ENCODE measurements around the gene STPG3.

STPG3 gene

DNA sequence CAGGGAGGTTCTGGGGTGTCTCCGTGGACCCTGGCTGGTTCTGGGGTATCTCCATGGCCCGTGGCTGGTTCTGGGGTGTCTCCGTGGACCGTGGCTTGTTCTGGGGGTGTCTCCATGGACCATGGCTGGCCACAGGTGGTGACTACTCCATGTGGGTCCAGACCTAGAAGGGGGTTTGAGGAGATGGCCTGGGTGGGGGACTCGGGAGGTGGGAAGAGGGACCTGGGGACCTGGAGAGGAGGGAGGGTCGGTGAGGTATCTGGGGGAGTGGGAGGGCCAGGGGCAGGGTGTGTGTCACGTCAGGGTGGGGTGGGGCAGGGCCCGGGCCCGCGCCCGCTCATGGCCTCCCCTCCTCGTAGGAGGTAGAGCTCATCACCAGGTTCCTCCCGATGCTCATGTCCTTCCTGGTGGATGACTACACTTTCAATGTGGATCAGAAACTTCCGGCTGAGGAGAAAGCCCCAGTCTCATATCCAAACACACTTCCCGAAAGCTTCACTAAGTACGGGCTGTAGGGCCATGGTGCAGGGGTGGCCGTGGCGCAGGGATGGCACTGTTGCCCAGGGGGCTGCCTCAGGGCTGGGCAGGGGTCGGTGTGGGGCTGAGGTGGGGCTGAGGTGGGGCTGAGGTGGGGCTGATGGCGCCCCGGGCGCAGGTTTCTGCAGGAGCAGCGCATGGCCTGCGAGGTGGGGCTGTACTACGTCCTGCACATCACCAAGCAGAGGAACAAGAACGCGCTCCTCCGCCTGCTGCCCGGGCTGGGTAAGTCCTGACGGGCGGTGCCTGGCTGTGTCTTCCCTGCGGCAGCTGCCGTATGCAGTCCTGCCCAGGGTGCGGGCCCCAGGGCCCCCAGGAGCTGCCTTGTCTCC lies 15.7 kb downstream of the STPG3 start:
- H3K4me3 ChIP-seq (ENCODE audit: low read depth, low read length) = no peak overlapping the region
- TF ChIP-seq, protein P1, sequence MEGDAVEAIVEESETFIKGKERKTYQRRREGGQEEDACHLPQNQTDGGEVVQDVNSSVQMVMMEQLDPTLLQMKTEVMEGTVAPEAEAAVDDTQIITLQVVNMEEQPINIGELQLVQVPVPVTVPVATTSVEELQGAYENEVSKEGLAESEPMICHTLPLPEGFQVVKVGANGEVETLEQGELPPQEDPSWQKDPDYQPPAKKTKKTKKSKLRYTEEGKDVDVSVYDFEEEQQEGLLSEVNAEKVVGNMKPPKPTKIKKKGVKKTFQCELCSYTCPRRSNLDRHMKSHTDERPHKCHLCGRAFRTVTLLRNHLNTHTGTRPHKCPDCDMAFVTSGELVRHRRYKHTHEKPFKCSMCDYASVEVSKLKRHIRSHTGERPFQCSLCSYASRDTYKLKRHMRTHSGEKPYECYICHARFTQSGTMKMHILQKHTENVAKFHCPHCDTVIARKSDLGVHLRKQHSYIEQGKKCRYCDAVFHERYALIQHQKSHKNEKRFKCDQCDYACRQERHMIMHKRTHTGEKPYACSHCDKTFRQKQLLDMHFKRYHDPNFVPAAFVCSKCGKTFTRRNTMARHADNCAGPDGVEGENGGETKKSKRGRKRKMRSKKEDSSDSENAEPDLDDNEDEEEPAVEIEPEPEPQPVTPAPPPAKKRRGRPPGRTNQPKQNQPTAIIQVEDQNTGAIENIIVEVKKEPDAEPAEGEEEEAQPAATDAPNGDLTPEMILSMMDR (IDR thresholded peaks at IDR 0.05; ENCODE audit: low read depth, low read length) = no peak
- TF ChIP-seq, protein P2, sequence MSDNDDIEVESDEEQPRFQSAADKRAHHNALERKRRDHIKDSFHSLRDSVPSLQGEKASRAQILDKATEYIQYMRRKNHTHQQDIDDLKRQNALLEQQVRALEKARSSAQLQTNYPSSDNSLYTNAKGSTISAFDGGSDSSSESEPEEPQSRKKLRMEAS (IDR thresholded peaks at IDR 0.05; ENCODE audit: low read depth, low read length) = no peak
- TF ChIP-seq POLR2A (IDR thresholded peaks at IDR 0.05; ENCODE audit: extremely low read depth, insufficient read length) = no peak
- no peak for TF ChIP-seq MYC (IDR thresholded peaks at IDR 0.05; ENCODE audit: low read depth, low read length)
- DNase-seq (ENCODE audit: low read depth) = no peak

DNA sequence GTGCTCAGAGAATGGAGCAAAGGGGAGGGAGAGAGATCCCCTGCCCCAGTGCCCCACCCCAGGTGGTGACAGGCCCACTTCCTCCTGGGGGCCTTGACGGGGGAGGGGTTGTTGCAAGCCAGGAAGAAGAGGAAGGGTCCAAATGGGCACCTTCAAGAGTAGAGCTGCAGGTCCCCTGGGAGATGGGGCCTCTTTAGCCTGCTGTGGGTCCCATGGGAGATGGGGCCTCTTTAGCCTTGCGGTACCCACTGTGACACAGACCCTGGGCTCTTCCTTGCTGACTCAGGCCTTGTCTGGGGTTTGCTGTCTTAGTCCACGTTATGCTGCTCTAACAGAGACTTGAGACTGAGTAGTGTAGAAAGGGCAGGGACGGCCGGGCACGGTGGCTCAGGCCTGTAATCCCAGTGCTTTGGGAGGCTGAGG lies 16.9 kb downstream of the STPG3 start:
- no peak overlapping the region for H3K4me3 ChIP-seq (ENCODE audit: low read depth, low read length)
- DNase-seq (ENCODE audit: low read depth) = peak; percentile 99
- TF ChIP-seq POLR2A (IDR thresholded peaks at IDR 0.05; ENCODE audit: extremely low read depth, insufficient read length) = no peak
- no peak; the same call in 1 of the 2 replicates for TF ChIP-seq MYC (IDR thresholded peaks at IDR 0.05; ENCODE audit: low read depth, low read length)
- TF ChIP-seq, protein P2 (IDR thresholded peaks at IDR 0.05; ENCODE audit: low read depth, low read length) = no peak; the same call in 1 of the 2 replicates
- TF ChIP-seq, protein P1 (IDR thresholded peaks at IDR 0.05; ENCODE audit: low read depth, low read length) = no peak

DNA sequence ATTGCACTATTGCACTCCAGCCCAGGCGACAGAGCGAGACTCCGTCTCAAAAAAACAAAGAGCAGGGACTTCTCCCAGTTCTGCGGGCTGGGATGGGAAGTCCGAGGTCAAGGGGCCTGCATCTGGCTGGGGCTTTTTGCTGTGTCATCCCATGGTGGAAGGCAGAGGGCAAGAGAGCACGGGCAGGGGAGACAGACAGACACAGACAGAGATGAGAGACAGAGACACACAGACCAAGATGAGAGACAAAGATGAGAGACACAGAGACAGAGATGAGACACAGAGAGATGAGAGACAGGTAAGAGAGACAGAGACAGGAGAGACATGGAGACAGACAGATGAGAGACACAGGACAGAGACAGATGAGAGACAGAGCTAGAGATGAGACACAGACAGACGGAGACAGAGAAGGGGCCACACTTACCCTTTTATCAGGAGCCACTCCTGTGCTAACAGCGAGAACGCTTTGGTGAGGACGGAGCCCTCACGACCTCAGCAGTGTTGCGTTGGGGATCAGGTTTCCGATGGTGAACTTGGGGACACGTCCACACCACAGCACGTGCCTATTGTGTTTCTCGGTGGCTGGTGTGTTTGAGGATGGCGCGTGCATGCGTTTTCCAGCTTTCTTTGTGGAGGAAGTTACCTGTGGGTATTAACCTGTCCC lies 17.6 kb downstream of the STPG3 start:
- TF ChIP-seq POLR2A (IDR thresholded peaks at IDR 0.05; ENCODE audit: extremely low read depth, insufficient read length) (no peak), MYC (IDR thresholded peaks at IDR 0.05; ENCODE audit: low read depth, low read length) (no peak)
- TF ChIP-seq, protein P1 (IDR thresholded peaks at IDR 0.05; ENCODE audit: low read depth, low read length) = no peak
- TF ChIP-seq, protein P2 (IDR thresholded peaks at IDR 0.05; ENCODE audit: low read depth, low read length) = no peak
- no peak overlapping the region for H3K4me3 ChIP-seq (ENCODE audit: low read depth, low read length)
- peak; percentile 54 for DNase-seq (ENCODE audit: low read depth)

DNA sequence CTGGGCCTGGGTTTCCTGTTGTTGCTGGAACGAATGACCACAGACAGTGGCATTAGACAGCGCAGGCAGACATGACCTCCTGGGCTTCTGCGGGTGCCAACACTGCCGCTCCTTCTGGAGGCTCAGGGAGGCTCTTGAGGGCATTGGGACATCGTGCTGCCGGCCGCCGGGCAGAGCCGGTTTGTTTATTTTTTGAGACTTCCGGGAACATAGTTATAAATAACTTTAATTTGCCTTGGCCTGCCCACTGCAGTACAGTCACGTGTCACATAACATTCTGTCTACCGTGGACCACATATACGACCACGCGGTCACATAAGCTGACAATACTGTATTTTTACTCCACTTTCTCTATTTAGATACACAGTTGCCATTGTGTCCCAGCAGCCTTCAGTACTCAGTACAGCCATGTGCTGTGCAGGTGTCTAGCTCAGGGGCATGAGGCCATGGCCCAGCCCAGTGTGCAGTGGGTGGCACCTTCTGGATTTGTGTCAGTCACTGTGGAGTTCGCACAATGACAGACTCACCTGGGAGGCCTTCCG lies 18.2 kb downstream of the STPG3 start:
- no peak for DNase-seq (ENCODE audit: low read depth)
- TF ChIP-seq, protein P2 (IDR thresholded peaks at IDR 0.05; ENCODE audit: low read depth, low read length) = no peak
- TF ChIP-seq MYC (IDR thresholded peaks at IDR 0.05; ENCODE audit: low read depth, low read length) = no peak
- TF ChIP-seq, protein P1 (IDR thresholded peaks at IDR 0.05; ENCODE audit: low read depth, low read length) = no peak
- no peak for TF ChIP-seq POLR2A (IDR thresholded peaks at IDR 0.05; ENCODE audit: extremely low read depth, insufficient read length)
- no peak overlapping the region for H3K4me3 ChIP-seq (ENCODE audit: low read depth, low read length)

DNA sequence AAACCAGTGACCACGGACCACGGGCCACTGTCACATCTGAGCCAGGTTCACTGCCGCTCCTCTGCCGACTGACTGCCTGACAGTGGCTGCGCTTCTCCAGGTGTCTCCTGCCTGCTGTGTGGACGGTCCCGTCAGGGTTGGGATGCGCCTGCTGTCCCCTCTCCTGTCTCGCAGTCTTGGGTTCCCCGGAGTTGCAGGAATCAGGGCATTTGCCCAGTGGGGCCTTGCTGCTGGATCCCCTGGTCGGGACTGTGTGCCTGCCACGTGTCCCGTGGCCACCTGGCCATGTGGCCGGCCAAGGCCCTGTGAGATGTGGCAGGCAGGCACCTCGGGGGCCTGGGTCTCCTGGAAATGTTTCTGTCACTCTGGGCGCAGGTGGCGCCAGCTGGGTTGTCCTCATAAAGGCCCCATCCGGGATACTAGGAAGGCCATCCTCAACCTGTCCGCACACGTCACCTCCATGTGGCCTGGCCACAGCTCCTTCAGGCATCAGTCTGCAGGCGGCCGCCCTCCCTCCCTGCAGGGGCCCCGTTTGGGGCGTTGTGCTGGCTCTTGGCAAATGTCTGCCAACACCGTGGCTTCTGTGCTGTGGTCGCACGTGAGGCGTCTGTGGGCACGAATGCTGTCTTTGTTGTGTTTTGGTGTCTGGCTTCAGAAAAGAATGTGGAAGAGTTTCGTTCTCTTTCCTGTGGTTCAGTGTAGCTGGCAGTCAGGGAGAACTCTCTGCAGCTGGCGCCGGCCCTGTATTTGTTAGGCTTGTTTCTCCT lies 20.0 kb downstream of the STPG3 start:
- TF ChIP-seq POLR2A (IDR thresholded peaks at IDR 0.05; ENCODE audit: extremely low read depth, insufficient read length) = no peak
- TF ChIP-seq MYC (IDR thresholded peaks at IDR 0.05; ENCODE audit: low read depth, low read length) = no peak
- TF ChIP-seq, protein P1 (IDR thresholded peaks at IDR 0.05; ENCODE audit: low read depth, low read length) = no peak
- TF ChIP-seq, protein P2 (IDR thresholded peaks at IDR 0.05; ENCODE audit: low read depth, low read length) = no peak
- no peak for DNase-seq (ENCODE audit: low read depth)
- H3K4me3 ChIP-seq (ENCODE audit: low read depth, low read length) = no peak overlapping the region

Data from NB4 (cell line).